GM21737 (cell line): ENCODE measurements around the gene RCN1.
"Not testable (repeated sequence)": the region's sequence is repeated elsewhere in the genome, so short reads cannot be mapped to it uniquely, and the experiment has no call there.

Source experiments
- ATAC-seq: cut with Tn5 transposase; IDR thresholded peaks from one replicate; pipeline ENCODE4 v1.9.1; 2021; ENCODE audit warnings: mild to moderate bottlenecking, moderate library complexity; ENCODE audit not compliant: unreplicated experiment

The RCN1 gene

DNA sequence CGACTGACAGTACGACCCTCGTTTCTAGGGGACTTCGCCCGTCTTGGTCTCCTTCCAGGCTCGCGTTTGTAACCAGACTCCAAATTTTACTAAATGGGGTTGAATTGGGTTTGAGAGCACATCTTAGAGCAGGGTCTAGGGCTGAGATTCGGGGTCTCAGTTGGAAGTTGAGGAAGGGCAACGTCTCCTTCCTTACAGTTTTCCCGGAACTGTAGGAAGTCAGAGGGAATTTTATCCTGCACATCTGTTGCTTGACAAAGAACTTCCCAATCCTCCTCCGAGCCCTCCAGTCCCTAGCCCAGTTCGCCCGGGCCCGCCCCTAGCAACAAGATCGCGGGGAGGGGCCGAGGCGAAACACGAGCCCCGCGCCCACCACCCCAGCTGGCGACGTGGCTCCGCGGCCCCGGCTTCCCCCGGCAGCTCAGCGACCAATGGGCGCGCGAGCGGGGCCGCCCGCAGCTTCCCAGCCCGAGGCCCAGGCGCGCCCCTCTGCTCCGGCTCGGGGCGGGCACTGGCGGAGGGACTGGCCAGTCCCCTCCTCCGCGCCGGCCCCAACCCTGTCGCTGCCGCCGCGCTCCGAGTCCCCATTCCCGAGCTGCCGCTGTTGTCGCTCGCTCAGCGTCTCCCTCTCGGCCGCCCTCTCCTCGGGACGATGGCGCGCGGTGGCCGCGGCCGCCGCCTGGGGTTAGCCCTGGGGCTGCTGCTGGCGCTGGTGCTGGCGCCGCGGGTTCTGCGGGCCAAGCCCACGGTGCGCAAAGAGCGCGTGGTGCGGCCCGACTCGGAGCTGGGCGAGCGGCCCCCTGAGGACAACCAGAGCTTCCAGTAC is at the start of gene RCN1:
TSS of gene RCN1 (plus strand) at position 530 of the 826 bp plus-strand sequence. CDS start at position 653, 123 bp downstream.
- peak; percentile 46 for ATAC-seq

DNA sequence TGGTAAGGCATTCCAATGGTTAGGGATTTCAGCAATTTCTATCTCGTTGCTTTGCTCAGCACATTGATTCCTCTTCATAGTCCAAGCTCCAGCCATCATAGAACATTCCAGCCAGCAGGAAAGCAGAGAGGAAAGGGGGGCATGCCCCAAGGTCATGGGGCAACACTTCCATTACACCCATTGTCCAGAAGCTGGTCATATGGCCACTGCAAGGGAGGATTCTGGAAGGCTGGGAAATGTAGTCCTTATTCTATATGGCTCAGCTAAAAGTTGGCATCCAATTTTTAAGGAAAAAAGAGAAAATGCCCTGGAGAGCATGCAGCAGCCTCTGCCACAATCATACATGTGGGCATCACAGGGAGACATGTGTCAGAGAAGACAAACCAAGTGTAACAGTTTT is 47.1 kb upstream of the RCN1 start:
- no peak for ATAC-seq

DNA sequence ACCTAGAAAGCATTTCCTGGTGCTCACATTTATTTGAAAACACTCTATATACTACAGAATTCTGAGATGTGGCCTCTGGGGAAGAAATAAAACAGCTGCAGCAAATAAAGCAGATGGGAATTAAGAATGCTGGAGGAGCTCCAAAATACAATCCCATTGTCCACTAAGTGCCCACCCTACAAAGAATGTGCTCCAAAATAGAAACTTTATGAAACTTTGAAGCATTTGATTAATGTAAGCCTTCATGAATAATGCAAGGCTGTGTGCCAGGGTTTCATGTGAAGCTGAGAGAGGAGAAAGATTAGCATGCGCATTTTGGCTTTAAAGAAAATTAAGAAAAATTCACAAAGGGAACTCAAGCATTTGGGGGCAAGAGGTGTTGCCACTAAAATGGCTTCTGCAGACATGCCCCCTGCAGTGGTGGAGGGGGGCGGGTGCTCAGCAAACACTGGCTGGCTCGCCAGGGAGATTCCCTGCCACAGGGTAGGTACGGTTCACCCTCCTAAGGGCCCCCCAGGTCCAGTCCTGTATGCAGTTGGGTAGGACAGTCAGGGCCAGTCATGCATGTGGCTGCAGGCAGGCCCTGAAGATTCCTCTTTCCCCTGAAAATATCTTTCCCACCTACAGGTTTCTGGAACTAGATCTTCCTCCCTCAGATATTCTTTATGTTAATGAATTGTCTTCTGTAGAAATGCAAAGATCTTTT is 46.6 kb upstream of the RCN1 start:
- no peak for ATAC-seq

GRCh38 chr11:32045456-32045855 is 45.4 kb upstream of the RCN1 start:
- ATAC-seq: no peak

- ATAC-seq: no peak
These were observed 40.6 kb upstream of the RCN1 start for GRCh38 chr11:32050264-32050663.

DNA sequence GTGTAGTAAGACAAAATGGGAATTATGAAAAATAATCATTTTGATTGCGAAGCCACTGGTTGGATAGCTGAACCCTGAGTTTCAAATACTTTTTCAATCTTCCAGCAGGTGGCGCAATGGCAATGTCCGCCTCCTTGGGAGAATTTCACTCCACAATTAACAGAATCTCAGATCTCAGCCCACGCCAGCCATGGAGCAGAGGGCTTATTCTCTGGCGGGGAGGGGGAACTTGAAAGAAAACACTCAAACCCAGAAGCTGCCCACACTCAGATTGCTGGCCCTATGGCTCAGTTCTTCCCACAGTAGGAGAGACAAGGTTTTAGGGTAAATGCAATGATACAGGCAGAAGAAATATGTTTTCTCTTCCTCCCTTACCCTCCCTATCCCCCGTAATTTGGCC is 38.7 kb upstream of the RCN1 start:
- no peak for ATAC-seq

DNA sequence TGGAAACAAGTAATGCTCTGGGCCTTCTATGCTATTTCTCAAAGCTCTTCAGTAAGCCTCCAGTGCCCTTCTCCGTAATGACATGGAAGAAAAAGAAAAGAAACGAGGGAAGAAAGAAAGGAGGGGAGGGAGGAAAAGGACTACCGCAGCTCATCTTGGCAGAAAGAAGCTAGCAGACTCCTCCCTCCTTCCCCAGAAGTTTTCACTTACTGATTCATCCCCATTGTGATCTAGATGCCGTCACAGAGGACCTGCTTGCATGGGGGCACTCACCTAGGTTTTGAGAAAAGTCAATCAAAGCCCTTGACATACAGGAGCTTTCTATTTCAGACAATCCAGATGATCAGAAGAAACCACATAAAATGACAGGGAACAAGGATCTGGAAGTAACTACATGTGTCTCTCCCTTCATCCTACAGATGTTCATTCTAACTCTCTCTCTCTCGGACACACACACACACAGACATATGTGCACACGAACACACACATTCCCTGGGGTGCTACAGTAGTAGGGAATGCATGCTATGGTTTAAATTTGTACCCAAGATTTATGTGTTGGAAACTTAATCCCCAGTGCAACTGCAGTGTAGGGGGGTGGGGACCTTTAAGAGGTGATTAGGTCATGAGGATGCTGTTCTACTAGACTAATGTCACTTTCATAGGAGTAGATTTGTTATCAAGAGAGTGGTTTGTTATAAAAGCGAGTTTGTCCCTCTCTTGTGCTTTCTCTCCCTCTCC is 37.6 kb upstream of the RCN1 start:
- no peak for ATAC-seq

DNA sequence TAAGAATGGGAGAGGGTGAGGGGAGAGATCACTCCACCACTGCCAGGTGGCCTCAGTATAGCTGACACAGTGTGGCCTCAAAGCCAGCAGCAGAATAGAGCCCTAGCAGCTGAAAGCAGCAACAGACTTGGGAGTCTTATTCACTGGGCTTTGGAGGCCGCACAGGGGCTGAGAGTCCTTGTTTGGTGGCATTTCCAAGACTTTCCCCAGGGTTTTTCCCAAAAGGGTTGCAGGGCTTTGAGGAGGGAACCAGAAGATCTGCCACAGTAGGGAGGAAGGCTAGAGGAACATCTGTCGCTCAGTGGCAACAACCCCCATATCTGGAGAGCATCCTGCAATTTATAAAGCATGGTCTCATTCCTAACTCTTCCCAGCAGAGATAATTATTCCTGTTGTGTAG is 35.0 kb upstream of the RCN1 start:
- ATAC-seq: no peak

- no peak for ATAC-seq
These were observed 34.4 kb upstream of the RCN1 start for GRCh38 chr11:32056438-32056837.

DNA sequence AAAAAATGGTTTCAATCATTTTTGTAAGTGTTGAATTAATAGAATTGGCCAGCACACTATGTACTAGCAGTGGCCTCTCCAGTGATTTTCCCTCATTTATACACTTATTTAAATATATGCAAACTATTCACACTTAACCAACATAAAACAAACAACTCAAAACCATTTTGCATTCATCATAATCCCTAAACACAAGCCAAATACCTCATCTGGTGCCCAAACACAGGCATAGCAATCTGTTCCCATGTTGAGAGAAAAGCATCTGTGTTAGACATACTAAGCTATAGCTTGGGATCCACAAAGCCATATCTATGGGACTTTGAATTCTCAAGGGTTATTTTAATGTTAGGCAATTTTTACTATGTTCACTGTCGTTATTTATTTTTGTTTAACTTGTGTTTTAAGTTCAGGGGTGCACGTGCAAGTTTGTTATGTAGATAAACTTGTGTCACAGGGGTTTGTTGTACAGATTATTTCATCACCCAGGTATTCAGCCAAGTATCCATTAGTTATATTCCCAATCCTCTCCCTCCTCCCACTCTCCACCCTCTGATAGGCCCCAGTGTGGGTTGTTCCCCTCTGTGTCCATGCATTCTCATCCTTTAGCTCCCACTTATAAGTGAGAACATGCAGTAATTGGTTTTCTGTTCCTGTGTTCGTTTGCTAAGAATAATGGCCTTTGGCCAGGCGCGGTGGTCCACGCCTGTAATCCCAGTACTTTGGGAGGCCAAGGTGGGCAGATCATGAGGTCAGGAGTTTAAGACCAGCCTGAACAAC is 31.0 kb upstream of the RCN1 start:
- ATAC-seq: no peak

DNA sequence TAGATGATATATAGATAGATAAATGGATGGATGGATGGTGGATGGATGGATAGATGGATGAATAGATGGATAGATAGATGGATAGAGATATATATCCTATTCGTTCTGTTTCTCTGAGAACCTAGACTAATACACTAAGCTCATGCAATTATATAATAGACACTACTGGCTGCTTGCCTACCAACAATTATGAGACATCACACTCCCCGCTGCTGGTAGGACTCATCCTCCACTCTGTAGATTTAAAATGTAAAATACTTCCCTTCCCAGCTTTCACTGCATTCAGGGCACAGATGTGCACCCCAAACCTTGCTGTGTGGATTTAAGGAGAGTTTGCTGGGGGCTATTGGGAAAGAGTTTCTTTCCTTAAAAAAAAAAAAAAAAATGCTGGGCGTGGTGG is 28.3 kb upstream of the RCN1 start:
- no peak for ATAC-seq

DNA sequence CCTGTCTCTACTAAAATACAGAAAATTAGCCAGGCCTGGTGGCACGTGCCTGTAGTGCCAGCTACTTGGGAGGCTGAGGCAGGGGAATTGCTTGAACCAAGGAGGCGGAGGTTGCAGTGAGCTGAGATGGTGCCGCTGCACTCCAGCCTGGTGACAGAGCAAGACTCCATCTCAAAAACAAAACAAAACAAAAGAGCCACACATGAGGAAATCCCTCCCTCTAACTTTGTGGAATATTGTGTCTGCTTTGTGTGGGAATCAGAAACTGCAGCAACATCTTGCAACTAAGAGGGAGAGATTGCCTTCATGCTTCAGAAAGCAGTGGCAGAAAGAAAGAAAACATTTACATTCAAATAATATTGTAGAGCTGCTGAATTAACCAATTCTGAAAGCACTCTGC is 27.8 kb upstream of the RCN1 start:
- ATAC-seq: not testable (repeated sequence)

- ATAC-seq: no peak
These were observed 24.8 kb upstream of the RCN1 start for GRCh38 chr11:32065865-32066629.

- ATAC-seq: no peak
These were observed 22.6 kb upstream of the RCN1 start for GRCh38 chr11:32068134-32068870.

GRCh38 chr11:32069361-32070058 is 21.4 kb upstream of the RCN1 start:
- no peak for ATAC-seq

DNA sequence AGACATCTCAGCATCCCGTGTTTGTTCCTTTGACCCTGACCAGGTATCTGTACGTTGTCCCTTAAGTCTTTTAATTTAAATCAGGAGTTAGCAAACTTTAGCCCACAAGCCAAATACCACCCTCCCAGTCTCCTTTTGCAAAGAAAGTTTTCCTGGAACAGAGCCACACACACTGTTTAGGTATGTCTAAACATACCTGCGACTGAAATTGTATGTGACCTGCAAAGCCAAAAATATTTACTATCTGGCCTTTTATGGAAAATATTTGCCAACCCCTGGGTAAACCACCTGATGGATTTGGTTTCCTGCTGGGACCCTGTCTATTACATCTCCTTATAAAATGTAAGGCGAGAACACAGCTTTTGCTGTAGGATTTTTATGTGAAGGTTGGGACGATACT is 20.2 kb upstream of the RCN1 start:
- ATAC-seq: no peak

- ATAC-seq: no peak
These were observed 19.1 kb upstream of the RCN1 start for GRCh38 chr11:32071811-32072210.

- ATAC-seq: no peak
These were observed 17.8 kb upstream of the RCN1 start for GRCh38 chr11:32072872-32073643.
